GM13976 (cell line): ENCODE results near the gene ADGRL1.

Experiments used
- DNase-seq: peaks from one replicate; pipeline ENCODE4 v3.0.0; 2012; ENCODE audit warnings: low spot score
- in situ Hi-C: fragments of 300-500 bp; cut with MboI; formaldehyde crosslinking; loops from one replicate; pipeline ENCODE4 v1.12.0; 2022; ENCODE audit warnings: low sequenced_read_pairs, mixed read lengths, inconsistent platforms; ENCODE audit not compliant: unreplicated experiment
- TF ChIP-seq, protein P1 (sequence below): IDR thresholded peaks from 2 replicates; pipeline ENCODE4 v1.5.1; 2012; ENCODE audit warnings: borderline replicate concordance, mild to moderate bottlenecking; ENCODE audit not compliant: insufficient read depth; ENCODE audit errors: extremely low read depth, missing control alignments, control extremely low read depth

Gene ADGRL1

GRCh38 chr19:14119644-14120496, 86.1 kb downstream of the ADGRL1 start:
- TF ChIP-seq, protein P1, sequence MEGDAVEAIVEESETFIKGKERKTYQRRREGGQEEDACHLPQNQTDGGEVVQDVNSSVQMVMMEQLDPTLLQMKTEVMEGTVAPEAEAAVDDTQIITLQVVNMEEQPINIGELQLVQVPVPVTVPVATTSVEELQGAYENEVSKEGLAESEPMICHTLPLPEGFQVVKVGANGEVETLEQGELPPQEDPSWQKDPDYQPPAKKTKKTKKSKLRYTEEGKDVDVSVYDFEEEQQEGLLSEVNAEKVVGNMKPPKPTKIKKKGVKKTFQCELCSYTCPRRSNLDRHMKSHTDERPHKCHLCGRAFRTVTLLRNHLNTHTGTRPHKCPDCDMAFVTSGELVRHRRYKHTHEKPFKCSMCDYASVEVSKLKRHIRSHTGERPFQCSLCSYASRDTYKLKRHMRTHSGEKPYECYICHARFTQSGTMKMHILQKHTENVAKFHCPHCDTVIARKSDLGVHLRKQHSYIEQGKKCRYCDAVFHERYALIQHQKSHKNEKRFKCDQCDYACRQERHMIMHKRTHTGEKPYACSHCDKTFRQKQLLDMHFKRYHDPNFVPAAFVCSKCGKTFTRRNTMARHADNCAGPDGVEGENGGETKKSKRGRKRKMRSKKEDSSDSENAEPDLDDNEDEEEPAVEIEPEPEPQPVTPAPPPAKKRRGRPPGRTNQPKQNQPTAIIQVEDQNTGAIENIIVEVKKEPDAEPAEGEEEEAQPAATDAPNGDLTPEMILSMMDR = no peak
- no peak for DNase-seq
- in situ Hi-C loops = no loop called here

GRCh38 chr19:14119146-14119545, 86.8 kb downstream of the ADGRL1 start:
- in situ Hi-C loops = no loop called here
- TF ChIP-seq, protein P1 = no peak
- no peak for DNase-seq

GRCh38 chr19:14118165-14119051, 87.6 kb downstream of the ADGRL1 start:
- TF ChIP-seq, protein P1 = no peak
- in situ Hi-C loops = no loop called here
- DNase-seq = no peak

- TF ChIP-seq, protein P1 = no peak
- in situ Hi-C loops = no loop called here
Observed at GRCh38 chr19:14117668-14118164, 88.3 kb downstream of the ADGRL1 start, which contains the start of gene PRKACA. TSS of gene PRKACA (minus strand) at chr19:14117762. CDS start at chr19:14117547, 215 bp downstream.

DNA sequence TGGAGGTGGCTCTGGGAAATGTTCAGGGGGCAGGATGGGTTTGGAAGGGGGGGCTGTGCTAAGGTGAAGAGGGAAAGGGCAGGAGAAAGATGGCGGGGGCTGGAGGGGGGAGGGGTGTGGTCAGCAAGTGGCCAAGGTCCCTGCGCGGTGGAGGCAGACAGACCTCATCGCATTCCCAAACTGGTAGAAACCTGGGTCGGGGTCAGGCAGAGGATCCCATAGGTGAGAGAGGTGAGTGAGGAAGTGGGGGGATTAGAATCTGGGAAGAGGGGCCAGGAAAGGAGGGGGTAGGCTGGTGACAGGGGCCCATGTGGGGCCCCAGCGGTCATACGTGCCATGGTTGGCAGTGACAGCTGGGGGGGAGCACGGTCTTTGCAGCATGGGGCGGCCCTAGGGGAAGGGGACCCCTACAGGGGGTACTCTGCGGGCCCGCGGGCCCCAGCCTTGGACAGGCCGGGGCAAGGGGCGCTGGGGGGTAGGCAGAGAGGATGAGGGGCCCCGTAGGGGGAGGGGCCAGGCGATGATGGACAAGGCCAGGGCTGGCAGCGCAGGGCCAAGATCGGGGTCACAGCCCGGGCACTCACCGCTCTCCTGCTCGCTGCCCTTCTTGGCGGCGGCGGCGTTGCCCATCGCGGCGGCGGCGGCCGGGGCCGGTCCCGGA, 88.9 kb downstream of the ADGRL1 start:
- in situ Hi-C loops = no loop called here

More at GRCh38 chr19:14117668-14118164, 88.3 kb downstream of the ADGRL1 start, which contains the start of gene PRKACA:
- DNase-seq = peak; percentile 99

More for the DNA sequence above, 88.9 kb downstream of the ADGRL1 start:
- TF ChIP-seq, protein P1 = no peak
- DNase-seq = no peak
